Stimulated activated CD8-positive, alpha-beta memory T cell treated with anti-CD3 and anti-CD28 coated beads, Interleukin-15, amount 100 ng/mL, for 24 hours (primary cell): ENCODE data around the gene PSMD12.
A peak's percentile ranks its signal among the peaks of the same experiment; 100 is the strongest.
"Not testable (repeated sequence)": the region's sequence is repeated elsewhere in the genome, so short reads cannot be mapped to it uniquely, and the experiment has no call there.

Experiments used
- DNase-seq: peaks from one replicate; pipeline ENCODE4 v3.0.0-alpha.2; 2020; ENCODE audit warnings: low read depth

The PSMD12 gene

GRCh38 chr17:67310406-67310805 lies 56.0 kb downstream of the PSMD12 start:
- DNase-seq, result no peak

DNA sequence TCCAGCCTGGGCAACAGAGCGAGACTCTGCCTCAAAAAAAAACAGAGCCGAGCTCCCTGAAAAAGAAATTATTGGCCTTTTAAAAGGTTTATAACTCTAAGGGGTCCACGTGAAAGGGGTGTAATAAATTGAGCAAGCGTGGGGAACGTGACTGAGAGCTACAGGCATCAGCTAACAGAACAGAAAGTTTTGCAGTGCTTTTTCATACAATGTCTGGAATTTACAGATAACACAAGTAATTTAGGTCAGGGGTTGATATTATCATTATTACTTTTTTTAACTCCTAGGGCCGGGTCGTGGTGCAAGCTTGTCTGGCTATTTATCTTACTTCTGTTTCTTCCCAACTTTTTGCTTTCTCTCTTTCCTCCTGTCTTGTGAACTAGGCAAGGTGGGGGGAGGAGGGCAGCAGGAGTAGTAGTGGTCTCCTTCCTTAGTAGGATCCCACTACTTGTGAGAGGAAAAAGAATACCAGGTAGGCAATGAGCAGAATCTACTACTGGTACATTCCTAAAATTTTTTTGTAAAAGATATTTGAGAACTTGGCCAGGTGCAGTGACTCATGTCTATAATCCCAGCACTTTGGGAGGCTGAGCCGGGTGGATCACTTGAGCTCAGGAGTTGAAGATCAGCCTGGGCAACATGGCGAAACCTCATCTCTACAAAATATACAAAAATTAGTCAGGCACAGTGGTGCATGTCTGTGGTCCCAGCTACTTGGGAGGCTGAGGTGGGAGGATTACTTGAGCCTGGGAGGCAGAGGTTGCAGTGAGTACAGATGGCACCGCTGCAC lies 60.7 kb downstream of the PSMD12 start:
- not testable (repeated sequence) for DNase-seq

DNA sequence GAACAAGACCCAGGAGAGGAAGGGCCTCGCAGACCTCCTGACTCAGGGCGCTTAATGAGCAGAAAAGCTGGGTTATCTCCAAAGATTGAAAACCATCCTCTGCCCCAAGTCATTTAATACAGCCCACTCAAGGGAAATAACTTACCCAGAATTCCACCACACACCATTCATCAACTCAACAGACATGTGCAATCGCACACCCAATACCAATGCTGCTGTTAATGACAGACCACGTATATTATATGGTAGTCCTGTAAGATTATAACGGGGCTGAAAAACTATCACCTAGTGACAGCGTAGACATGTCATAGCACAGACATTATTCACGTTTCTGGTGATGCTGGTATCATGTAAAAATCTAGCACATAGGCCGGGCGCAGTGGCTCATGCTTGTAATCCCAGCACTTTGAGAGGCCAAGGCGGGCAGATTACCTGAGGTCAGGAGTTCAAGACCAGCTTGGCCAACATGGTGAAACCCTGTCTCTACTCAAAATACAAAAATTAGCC lies 68.9 kb downstream of the PSMD12 start:
- DNase-seq, result no peak

DNA sequence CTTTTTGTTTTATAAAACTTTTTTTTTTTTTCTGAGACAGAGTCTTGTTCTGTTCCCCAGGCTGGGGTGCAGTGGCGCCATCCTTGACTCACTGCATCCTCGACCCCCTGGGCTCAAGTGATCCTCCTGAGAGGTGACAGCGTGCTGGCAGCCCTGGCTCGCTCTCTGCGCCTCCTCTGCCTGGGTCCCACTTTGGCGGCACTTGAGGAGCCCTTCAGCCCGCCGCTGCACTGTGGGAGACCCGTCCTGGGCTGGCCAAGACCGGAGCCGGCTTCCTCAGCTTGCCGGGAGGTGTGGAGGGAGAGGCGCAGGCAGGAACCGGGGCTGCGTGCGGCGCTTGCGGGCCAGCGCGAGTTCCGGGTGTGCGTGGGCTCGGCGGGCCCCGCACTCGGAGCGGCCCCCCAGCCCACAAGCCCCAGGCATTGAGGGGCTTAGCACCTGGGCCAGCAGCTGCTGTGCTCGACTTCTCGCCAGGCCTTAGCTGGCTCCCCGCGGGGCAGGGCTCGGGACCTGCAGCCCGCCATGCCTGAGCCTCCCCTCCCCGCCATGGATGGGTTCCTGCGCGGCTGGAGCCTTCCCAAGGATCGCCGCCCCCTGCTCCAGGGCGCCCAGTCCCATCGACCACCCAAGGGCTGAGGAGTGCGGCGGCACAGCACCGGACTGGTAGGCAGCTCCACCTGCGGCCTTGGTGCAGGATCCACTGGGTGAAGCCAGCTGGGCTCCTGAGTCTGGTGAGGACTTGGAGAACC lies 71.8 kb downstream of the PSMD12 start:
- no peak for DNase-seq

DNA sequence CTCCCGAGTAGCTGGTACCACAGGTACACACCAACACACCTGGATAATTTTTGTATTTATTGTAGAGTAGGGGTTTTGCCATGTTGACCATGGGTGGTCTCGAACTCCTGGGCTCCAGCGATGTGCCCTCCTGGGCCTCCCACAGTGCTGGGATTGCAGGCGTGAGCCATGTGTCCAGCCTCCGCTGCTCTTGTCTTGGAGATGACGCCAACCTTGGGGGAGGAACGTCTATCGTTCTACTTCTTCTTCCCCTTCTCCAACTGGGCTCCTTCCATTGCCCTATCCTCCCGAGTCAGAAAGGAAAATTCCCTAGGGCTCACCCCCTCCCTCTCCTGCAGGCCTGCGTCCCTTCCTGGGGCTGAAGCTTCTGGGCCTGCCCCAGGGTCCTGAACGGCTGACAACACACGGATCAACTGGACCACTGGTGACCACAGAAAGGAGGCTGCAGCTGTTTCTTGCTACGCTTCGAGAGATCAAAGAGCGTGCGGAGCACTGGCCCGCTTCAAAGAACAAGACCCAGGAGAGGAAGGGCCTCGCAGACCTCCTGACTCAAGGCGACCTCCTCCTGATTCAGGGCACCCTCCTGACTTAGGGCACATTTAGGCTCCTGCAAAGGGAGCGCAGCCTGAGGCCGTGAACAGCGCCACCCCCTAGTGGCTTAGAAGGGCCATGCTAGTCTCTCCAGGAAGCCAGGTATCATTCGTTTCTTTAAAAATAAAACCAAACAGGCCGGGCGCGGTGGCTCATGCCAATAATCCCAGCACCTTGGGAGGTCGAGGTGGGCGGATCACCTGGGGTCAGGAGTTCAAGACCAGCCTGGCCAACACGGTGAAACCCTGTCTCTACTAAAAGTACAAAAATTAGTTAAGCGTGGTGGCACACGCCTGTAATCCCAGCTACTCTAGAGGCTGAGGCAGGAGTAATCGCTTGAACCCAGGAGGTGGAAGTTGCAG lies 72.8 kb downstream of the PSMD12 start:
- DNase-seq, result peak; percentile 15

DNA sequence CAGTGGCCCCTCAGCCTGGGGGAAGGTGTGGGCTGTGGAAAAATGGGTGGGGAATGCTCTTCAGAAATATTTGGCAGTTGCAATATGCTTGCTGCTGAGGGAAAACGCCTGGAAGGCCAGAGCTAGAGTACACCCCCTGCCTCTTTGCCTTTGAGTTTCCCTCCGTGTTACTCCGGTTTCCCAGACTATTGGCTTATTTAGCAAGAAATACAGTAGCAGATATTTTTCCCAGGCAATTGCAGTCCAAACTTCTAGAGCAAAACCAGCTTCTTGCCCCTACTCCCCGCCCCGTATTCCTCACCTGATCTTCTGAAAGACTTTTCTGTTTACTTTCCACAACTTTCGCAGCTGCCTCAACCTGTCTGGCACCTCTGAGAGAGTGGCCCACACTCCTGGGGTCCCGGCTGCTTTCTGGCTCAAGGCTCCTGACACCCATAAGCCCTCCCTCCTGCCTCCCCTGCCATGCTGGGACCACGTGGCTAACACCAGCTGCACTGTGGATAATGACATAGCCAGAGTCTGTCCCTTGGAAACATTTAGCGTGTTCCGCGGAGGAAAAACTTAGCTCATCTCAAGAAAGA lies 75.6 kb downstream of the PSMD12 start:
- DNase-seq, result no peak

- no peak for DNase-seq
These were observed 76.1 kb downstream of the PSMD12 start for GRCh38 chr17:67290244-67290643.

GRCh38 chr17:67289181-67289876 lies 77.0 kb downstream of the PSMD12 start:
- DNase-seq, result no peak
